H1 (cell line): Measurements from ENCODE around the gene PRR12. TPM values are rescaled to one million over a fixed set of nuclear protein-coding genes. Genes with fewer than 3 reads are reported as not detected.

ENCODE experiments used
- CTCF ChIA-PET: fragments of 300-600 bp; sonication (Branson Sonifier 250); formaldehyde crosslinking; loops from one replicate; lab custom pipeline; 2021; ENCODE audit not compliant: partially characterized antibody; lab: Charles Lee
- POLR2A ChIA-PET: fragments of 300-600 bp; sonication (Branson Sonifier 250); formaldehyde crosslinking; loops from one replicate; lab custom pipeline; 2021; ENCODE audit warnings: inconsistent platforms; ENCODE audit not compliant: partially characterized antibody; lab: Charles Lee
- DNase-seq, 2 experiments: peaks; one replicate each; pipeline versions ENCODE4 v3.0.0 to v3.0.0-alpha.2; 2010 to 2022; ENCODE audit warnings: low spot score in 2 of 2, low read depth in 1 of 2, mixed read lengths in 1 of 2
- FAIRE-seq: peaks from 2 replicates; lab custom pipeline; 2011; peaks lifted over from hg19 to GRCh38; lab: Jason Lieb, UNC
- H2AFZ ChIP-seq: 2 replicates; pipeline ENCODE4 v1.8.1; 2012; ENCODE audit warnings: low read length, inconsistent platforms
- H2AK5ac ChIP-seq: 2 replicates; pipeline ENCODE4 v1.6.1; 2013; ENCODE audit warnings: low read depth, low read length
- H2BK120ac ChIP-seq: replicated peaks from 2 replicates; pipeline ENCODE3; 2013; ENCODE audit warnings: low read depth, low read length, inconsistent platforms
- H2BK12ac ChIP-seq: 2 replicates; pipeline ENCODE4 v1.6.1; 2013; ENCODE audit warnings: low read depth, low read length
- H2BK15ac ChIP-seq: 2 replicates; pipeline ENCODE4 v1.6.1; 2013; ENCODE audit warnings: low read length
- H2BK20ac ChIP-seq: 2 replicates; pipeline ENCODE4 v1.6.1; 2013; ENCODE audit warnings: low read length
- H2BK5ac ChIP-seq: 2 replicates; pipeline ENCODE4 v1.6.1; 2013; ENCODE audit warnings: low read depth, low read length
- H3K14ac ChIP-seq: 2 replicates; pipeline ENCODE4 v1.6.1; 2013; ENCODE audit warnings: inconsistent platforms; ENCODE audit not compliant: insufficient read length
- H3K18ac ChIP-seq: 2 replicates; pipeline ENCODE4 v1.6.1; 2013; ENCODE audit warnings: low read length; ENCODE audit errors: extremely low read depth
- H3K23ac ChIP-seq: 2 replicates; pipeline ENCODE4 v1.6.1; 2013; ENCODE audit warnings: inconsistent platforms; ENCODE audit not compliant: insufficient read length
- H3K23me2 ChIP-seq: 2 replicates; pipeline ENCODE4 v1.6.1; 2013; ENCODE audit warnings: low read depth, low read length
- H3K27ac ChIP-seq: 2 replicates; pipeline ENCODE4 v1.6.1; 2011; ENCODE audit warnings: low read depth, low read length, inconsistent platforms
- H3K27me3 ChIP-seq, 4 experiments: replicated peaks in 1 of 4; 1 replicate in 1 of 4; 2 replicates in 3 of 4; pipeline versions ENCODE4 v1.6.1 to v1.8.1; 2011 to 2013; ENCODE audit warnings: low read length in 3 of 4, mild to moderate bottlenecking in 3 of 4, inconsistent platforms in 2 of 4, mixed read lengths in 2 of 4, moderate library complexity in 1 of 4; ENCODE audit not compliant: control insufficient read depth in 3 of 4, insufficient read depth in 3 of 4; ENCODE audit errors: extremely low read depth in 1 of 4
- H3K36me3 ChIP-seq, 4 experiments: 2 replicates each; pipeline versions ENCODE4 v1.6.1 to v1.8.1; 2011 to 2013; ENCODE audit warnings: mild to moderate bottlenecking in 4 of 4, low read length in 3 of 4, moderate library complexity in 2 of 4, control low read depth in 1 of 4, inconsistent platforms in 1 of 4; ENCODE audit not compliant: insufficient read depth in 4 of 4, control insufficient read depth in 2 of 4
- H3K4ac ChIP-seq: replicated peaks from 2 replicates; pipeline ENCODE3; 2013; ENCODE audit warnings: low read length, low read depth, mixed read lengths, inconsistent platforms; ENCODE audit not compliant: insufficient read length
- H3K4me1 ChIP-seq, 4 experiments: replicated peaks in 1 of 4; 1 replicate in 1 of 4; 2 replicates in 3 of 4; pipeline versions ENCODE4 v1.6.1 to v1.8.1; 2011 to 2013; ENCODE audit warnings: low read length in 3 of 4, inconsistent platforms in 2 of 4, mixed read lengths in 1 of 4; ENCODE audit not compliant: insufficient read depth in 4 of 4, control insufficient read depth in 3 of 4
- H3K4me2 ChIP-seq, 2 experiments: 2 replicates each; pipeline versions ENCODE4 v1.6.1 to v1.8.1; 2011 to 2013; ENCODE audit warnings: low read depth in 2 of 2, low read length in 2 of 2, control low read depth in 1 of 2, inconsistent platforms in 1 of 2, mild to moderate bottlenecking in 1 of 2; ENCODE audit not compliant: insufficient read depth in 1 of 2
- H3K4me3 ChIP-seq, 4 experiments: fragments of 200-600, 300-600 bp in 1 of 4; sonication (generic), shearing (Covaris generic), sonication (Bioruptor Twin) in 1 of 4; 2 replicates each; pipeline versions ENCODE4 v1.5.1 to v1.8.1; 2011 to 2016; ENCODE audit warnings: low read length in 4 of 4, low read depth in 3 of 4, control low read depth in 2 of 4, inconsistent platforms in 2 of 4, mild to moderate bottlenecking in 2 of 4, mixed read lengths in 1 of 4, moderate library complexity in 1 of 4; ENCODE audit not compliant: insufficient read depth in 2 of 4; ENCODE audit errors: extremely low read depth in 1 of 4
- H3K56ac ChIP-seq: replicated peaks from 2 replicates; pipeline ENCODE3; 2013; ENCODE audit warnings: low read depth, mild to moderate bottlenecking, mixed read lengths, low read length, inconsistent platforms; ENCODE audit not compliant: insufficient read length
- H3K79me1 ChIP-seq: 2 replicates; pipeline ENCODE4 v1.6.1; 2013; ENCODE audit warnings: low read depth, low read length, control low read depth
- H3K79me2 ChIP-seq, 2 experiments: 2 replicates each; pipeline versions ENCODE4 v1.6.1 to v1.8.1; 2012 to 2013; ENCODE audit warnings: low read length in 2 of 2, mild to moderate bottlenecking in 2 of 2, inconsistent platforms in 1 of 2; ENCODE audit not compliant: insufficient read depth in 2 of 2, control insufficient read depth in 1 of 2
- H3K9ac ChIP-seq, 4 experiments: replicated peaks in 1 of 4; 1 replicate in 1 of 4; 2 replicates in 3 of 4; pipeline versions ENCODE4 v1.6.1 to v1.8.1; 2011 to 2013; ENCODE audit warnings: low read depth in 3 of 4, low read length in 3 of 4, control low read depth in 2 of 4, mild to moderate bottlenecking in 2 of 4, moderate library complexity in 2 of 4, inconsistent platforms in 1 of 4; ENCODE audit errors: extremely low read depth in 1 of 4
- H3K9me3 ChIP-seq, 2 experiments: 2 replicates each; pipeline versions ENCODE4 v1.6.1 to v1.8.1; 2012 to 2013; ENCODE audit warnings: mild to moderate bottlenecking in 2 of 2, moderate library complexity in 2 of 2, control low read depth in 1 of 2, inconsistent platforms in 1 of 2, low read depth in 1 of 2, low read length in 1 of 2, mixed read lengths in 1 of 2; ENCODE audit not compliant: insufficient read depth in 2 of 2
- H4K20me1 ChIP-seq, 2 experiments: replicated peaks in 1 of 2; 2 replicates each; pipeline versions ENCODE3 to v1.8.1; 2011 to 2013; ENCODE audit warnings: inconsistent platforms in 2 of 2, low read length in 2 of 2, mild to moderate bottlenecking in 1 of 2; ENCODE audit not compliant: insufficient read depth in 2 of 2, control insufficient read depth in 1 of 2
- H4K5ac ChIP-seq: 2 replicates; pipeline ENCODE4 v1.6.1; 2013; ENCODE audit warnings: low read length, low read depth, mixed read lengths, inconsistent platforms; ENCODE audit not compliant: insufficient read length
- H4K8ac ChIP-seq: 2 replicates; pipeline ENCODE4 v1.8.0; 2013; ENCODE audit warnings: mild to moderate bottlenecking, moderate library complexity, low read length, inconsistent platforms; ENCODE audit not compliant: insufficient read depth; ENCODE audit errors: extremely low read depth
- H4K91ac ChIP-seq: replicated peaks from 2 replicates; pipeline ENCODE3; 2013; ENCODE audit warnings: low read length, mixed read lengths, inconsistent platforms; ENCODE audit not compliant: insufficient read length
- CREB1 ChIP-seq: IDR thresholded peaks from 2 replicates; pipeline ENCODE4 v1.6.1; 2012; ENCODE audit warnings: inconsistent platforms
- NANOG ChIP-seq: IDR thresholded peaks from 2 replicates; pipeline ENCODE4 v1.6.1; 2011; ENCODE audit warnings: low read length, low read depth, mild to moderate bottlenecking, inconsistent platforms; ENCODE audit not compliant: insufficient read depth, poor library complexity, severe bottlenecking
- RXRA ChIP-seq: IDR thresholded peaks from 2 replicates; pipeline ENCODE4 v1.6.1; 2011; ENCODE audit warnings: low read depth, mild to moderate bottlenecking, low read length, moderate library complexity; ENCODE audit not compliant: insufficient read depth
- WGBS, 2 experiments: shearing (Covaris generic) in 1 of 2; methylation state at CpG; one replicate each; pipeline versions ENCODE4 v1.1.6 to v1.1.7; 2013 to 2015; ENCODE audit warnings: low lambda C conversion rate in 2 of 2, mixed read lengths in 2 of 2, inconsistent platforms in 1 of 2, low coverage in 1 of 2, missing lambda C conversion rate in 1 of 2; ENCODE audit not compliant: insufficient replicate concordance in 2 of 2, insufficient coverage in 1 of 2, insufficient read length in 1 of 2; ENCODE audit errors: extremely low coverage in 1 of 2, missing lambda C conversion rate in 1 of 2; 5-methylcytosine and 5-hydroxymethylcytosine counted together
- polyA plus RNA-seq, 7 experiments: library from polyadenylated mRNA; depleted of rRNA in 3 of 7; stranded (reverse) in 5 of 7; unstranded in 2 of 7; fragments of >200 nt in 5 of 7; fragments of 200-250 nt in 2 of 7; gene quantifications; 1 replicate in 5 of 7; 2 replicates in 1 of 7; 4 replicates in 1 of 7; pipeline versions ENCODE4 v1.2.1 to v1.2.3, GENCODE V29; 2011 to 2013; ENCODE audit warnings: missing spikeins in 2 of 7, mixed read lengths in 2 of 7
- total RNA-seq: library from RNA; stranded (reverse); fragmentation: NEBNext Ultra II Directional; extraction: Animal tissue kit (Norgen Biotek cat#: 25700); gene quantifications from 2 replicates; pipeline ENCODE4 v1.2.1, GENCODE V29; 2021

Gene PRR12
- total and polyA plus RNA-seq, 2 of the 8 experiments (the other 6 are each of a cell fraction or from before 2014, with no cell fraction given) = 2.5 to 59.4 TPM

- Histone ChIP-seq H2AK5ac (peak within 1 kb of the TSS; percentile 90; the same call in 1 of the 2 replicates), H2AFZ (no peak within 1 kb of the TSS), H3K18ac (peak within 1 kb of the TSS; percentile 83), H3K27ac (peak within 1 kb of the TSS; percentile 93), H3K23ac (no peak within 1 kb of the TSS), H3K4ac (peak within 1 kb of the TSS; percentile 13), H3K9me3 (no peaks in the 10 kb centered on the region), H4K91ac (peak within 1 kb of the TSS; percentile 82), H3K27me3 (no peaks in the 10 kb centered on the region), H3K36me3 (peaks cover 0 to 6% (median 4%) of the 10 kb centered on the region in 4 experiments; a peak in 5 of 8 replicates), H4K20me1 (peaks cover 3 to 21% of the 10 kb centered on the region in 2 experiments), H3K79me1 (peaks cover 17% of the 10 kb centered on the region), H2BK5ac (peak within 1 kb of the TSS; percentile 93), H2BK12ac (0 out of 2 replicates have a peak within 1 kb of the TSS, but pooled peaks have one; percentile 68), H4K5ac (peak within 1 kb of the TSS; percentile 88), H2BK20ac (no peak within 1 kb of the TSS), H3K79me2 (peaks cover 10 to 29% of the 10 kb centered on the region in 2 experiments), H3K23me2 (peaks cover 7% of the 10 kb centered on the region), H3K56ac (peak within 1 kb of the TSS; percentile 74), H2BK15ac (0 out of 2 replicates have a peak within 1 kb of the TSS, but pooled peaks have one; percentile 72), H3K9ac (peak within 1 kb of the TSS; percentile 90 to 99 (median 92)), H4K8ac (peak within 1 kb of the TSS; percentile 81; the same call in 1 of the 2 replicates), H3K14ac (no peak within 1 kb of the TSS), H3K4me2 (peak within 1 kb of the TSS; percentile 87 to 89), H2BK120ac (no peak within 1 kb of the TSS), H3K4me1 (peaks cover 2 to 15% (median 11%) of the 10 kb centered on the region in 4 experiments), H3K4me3 (peak within 1 kb of the TSS; percentile 85 to 100 (median 97))
- 2% methylated on average over 65 of the region's 87 CpGs; no CpG with 5 or more reads in 1 of the 2 experiments for WGBS, 2 experiments
- CTCF ChIA-PET = interaction anchor here (1.4 to 2.9 kb wide), 2 partner anchors 31 to 43 kb away, joined by 4 to 14 read pairs; no protein-coding TSS in a partner anchor
- POLR2A ChIA-PET = interaction anchor here (0.8 to 50.7 kb wide), 10 partner anchors 11 to 163 kb away, joined by 3 to 840 read pairs (median 6); partner anchors contain the start of genes BCL2L12, CPT1C, IRF3 and PRMT1
- DNase-seq (peak; percentile 98 to 99), FAIRE-seq (no peak)
- TF ChIP-seq RXRA (no peak), CREB1 (peak; percentile 95), NANOG (peak; percentile 1)
Observed at GRCh38 chr19:49641688-49642491, 50.9 kb downstream of the PRR12 start, which contains the start of gene SCAF1. Gene SCAF1 (plus strand): TSS chr19:49642209. CDS start chr19:49645027, 2,818 bp downstream.
